ENCODE measurements around the gene VPS41.

The VPS41 gene

GRCh38 chr7:38759028-38759427 lies 150.0 kb downstream of the VPS41 start:
- no peak for DNase-seq (ENCODE audit: low spot score)
- Histone ChIP-seq H3K14ac (ENCODE audit: low read length) (no peak overlapping the region), H3K9ac (ENCODE audit: low read depth, low read length, poor library complexity) (no peak overlapping the region), H2AFZ (ENCODE audit: low read length) (no peak overlapping the region), H3K9me3 (replicated peaks in 1 of 2; ENCODE audit: control insufficient read depth in 2 of 2, insufficient read depth in 1 of 2, low read depth in 1 of 2, low read length in 2 of 2) (no peaks in the 10 kb centered on the region), H3K4ac (ENCODE audit: low read length) (no peak overlapping the region), H3K4me3 (ENCODE audit: low read length in 2 of 2) (no peak overlapping the region), H4K91ac (ENCODE audit: low read depth, low read length, poor library complexity) (no peak overlapping the region), H2BK120ac (ENCODE audit: low read depth, low read length) (no peak overlapping the region), H3K27ac (replicated peaks; ENCODE audit: low read length) (no peak overlapping the region), H2BK15ac (ENCODE audit: low read length) (no peak overlapping the region), H2BK5ac (ENCODE audit: low read length) (no peak overlapping the region), H3K4me2 (ENCODE audit: insufficient read depth, low read length, poor library complexity, severe bottlenecking) (no peak overlapping the region), H3K36me3 (replicated peaks in 1 of 2; ENCODE audit: control insufficient read depth in 2 of 2, insufficient read depth in 2 of 2, low read length in 2 of 2) (peaks cover 0 to 49% of the 10 kb centered on the region in 2 donors), H3K4me1 (ENCODE audit: control insufficient read depth in 2 of 2, insufficient read depth in 1 of 2, low read depth in 1 of 2, low read length in 2 of 2) (peaks cover 0 to 3% of the 10 kb centered on the region in 2 donors), H3K18ac (ENCODE audit: low read length) (no peak overlapping the region), H3K23ac (ENCODE audit: low read depth, low read length, poor library complexity) (no peak overlapping the region), H2AK5ac (ENCODE audit: low read depth, low read length) (no peak overlapping the region), H4K8ac (ENCODE audit: low read depth, low read length) (no peak overlapping the region), H3K27me3 (ENCODE audit: control insufficient read depth in 3 of 3, insufficient read depth in 3 of 3, low read depth in 1 of 3, low read length in 3 of 3) (no peaks in the 10 kb centered on the region), H3K79me1 (ENCODE audit: low read depth, low read length) (no peaks in the 10 kb centered on the region), H2BK12ac (ENCODE audit: low read length) (no peak overlapping the region)
- WGBS, 2 donors (ENCODE audit: extremely low coverage in 2 of 2, insufficient read length in 2 of 2, insufficient replicate concordance in 1 of 2), result no CpG with 5 or more reads among the region's 2 CpGs

GRCh38 chr7:38757931-38758330 lies 151.1 kb downstream of the VPS41 start:
- DNase-seq (ENCODE audit: low spot score), result no peak
- Histone ChIP-seq H3K36me3 (replicated peaks in 1 of 2; ENCODE audit: control insufficient read depth in 2 of 2, insufficient read depth in 2 of 2, low read length in 2 of 2) (peaks cover 0 to 48% of the 10 kb centered on the region in 2 donors), H3K27me3 (ENCODE audit: control insufficient read depth in 3 of 3, insufficient read depth in 3 of 3, low read depth in 1 of 3, low read length in 3 of 3) (no peaks in the 10 kb centered on the region), H3K4ac (ENCODE audit: low read length) (no peak overlapping the region), H3K4me1 (ENCODE audit: control insufficient read depth in 2 of 2, insufficient read depth in 1 of 2, low read depth in 1 of 2, low read length in 2 of 2) (peaks cover 0 to 3% of the 10 kb centered on the region in 2 donors), H3K79me1 (ENCODE audit: low read depth, low read length) (no peaks in the 10 kb centered on the region), H2BK12ac (ENCODE audit: low read length) (no peak overlapping the region), H3K9ac (ENCODE audit: low read depth, low read length, poor library complexity) (no peak overlapping the region), H3K18ac (ENCODE audit: low read length) (no peak overlapping the region), H3K23ac (ENCODE audit: low read depth, low read length, poor library complexity) (no peak overlapping the region), H3K9me3 (replicated peaks in 1 of 2; ENCODE audit: control insufficient read depth in 2 of 2, insufficient read depth in 1 of 2, low read depth in 1 of 2, low read length in 2 of 2) (no peaks in the 10 kb centered on the region), H4K91ac (ENCODE audit: low read depth, low read length, poor library complexity) (no peak overlapping the region), H3K4me3 (ENCODE audit: low read length in 2 of 2) (no peak overlapping the region), H4K8ac (ENCODE audit: low read depth, low read length) (no peak overlapping the region), H3K14ac (ENCODE audit: low read length) (no peak overlapping the region), H3K4me2 (ENCODE audit: insufficient read depth, low read length, poor library complexity, severe bottlenecking) (no peak overlapping the region), H2AK5ac (ENCODE audit: low read depth, low read length) (no peak overlapping the region), H2BK5ac (ENCODE audit: low read length) (no peak overlapping the region), H3K27ac (replicated peaks; ENCODE audit: low read length) (no peak overlapping the region), H2AFZ (ENCODE audit: low read length) (no peak overlapping the region), H2BK15ac (ENCODE audit: low read length) (no peak overlapping the region), H2BK120ac (ENCODE audit: low read depth, low read length) (no peak overlapping the region)
- WGBS, 2 donors (ENCODE audit: extremely low coverage in 2 of 2, insufficient read length in 2 of 2, insufficient replicate concordance in 1 of 2), result no CpG with 5 or more reads among the region's 3 CpGs

GRCh38 chr7:38756521-38756920 lies 152.5 kb downstream of the VPS41 start:
- Histone ChIP-seq H3K4me3 (ENCODE audit: low read length in 2 of 2) (no peak overlapping the region), H3K4ac (ENCODE audit: low read length) (no peak overlapping the region), H3K9me3 (replicated peaks in 1 of 2; ENCODE audit: control insufficient read depth in 2 of 2, insufficient read depth in 1 of 2, low read depth in 1 of 2, low read length in 2 of 2) (no peaks in the 10 kb centered on the region), H4K8ac (ENCODE audit: low read depth, low read length) (no peak overlapping the region), H3K36me3 (replicated peaks in 1 of 2; ENCODE audit: control insufficient read depth in 2 of 2, insufficient read depth in 2 of 2, low read length in 2 of 2) (peaks cover 0 to 57% of the 10 kb centered on the region in 2 donors), H3K79me1 (ENCODE audit: low read depth, low read length) (no peaks in the 10 kb centered on the region), H3K23ac (ENCODE audit: low read depth, low read length, poor library complexity) (no peak overlapping the region), H3K4me2 (ENCODE audit: insufficient read depth, low read length, poor library complexity, severe bottlenecking) (no peak overlapping the region), H2BK15ac (ENCODE audit: low read length) (no peak overlapping the region), H3K4me1 (ENCODE audit: control insufficient read depth in 2 of 2, insufficient read depth in 1 of 2, low read depth in 1 of 2, low read length in 2 of 2) (peaks cover 0 to 3% of the 10 kb centered on the region in 2 donors), H3K27ac (replicated peaks; ENCODE audit: low read length) (no peak overlapping the region), H2AFZ (ENCODE audit: low read length) (no peak overlapping the region), H3K14ac (ENCODE audit: low read length) (no peak overlapping the region), H2AK5ac (ENCODE audit: low read depth, low read length) (no peak overlapping the region), H3K18ac (ENCODE audit: low read length) (no peak overlapping the region), H3K9ac (ENCODE audit: low read depth, low read length, poor library complexity) (no peak overlapping the region), H4K91ac (ENCODE audit: low read depth, low read length, poor library complexity) (no peak overlapping the region), H2BK12ac (ENCODE audit: low read length) (no peak overlapping the region), H2BK5ac (ENCODE audit: low read length) (no peak overlapping the region), H2BK120ac (ENCODE audit: low read depth, low read length) (no peak overlapping the region), H3K27me3 (ENCODE audit: control insufficient read depth in 3 of 3, insufficient read depth in 3 of 3, low read depth in 1 of 3, low read length in 3 of 3) (no peaks in the 10 kb centered on the region)
- WGBS, 2 donors (ENCODE audit: extremely low coverage in 2 of 2, insufficient read length in 2 of 2, insufficient replicate concordance in 1 of 2), result no CpG with 5 or more reads among the region's 5 CpGs
- no peak for DNase-seq (ENCODE audit: low spot score)

- H2BK12ac ChIP-seq (ENCODE audit: low read length), result no peak overlapping the region
Measured at GRCh38 chr7:38753347-38753746, 155.6 kb downstream of the VPS41 start.

More at GRCh38 chr7:38753347-38753746, 155.6 kb downstream of the VPS41 start:
- H4K91ac ChIP-seq (ENCODE audit: low read depth, low read length, poor library complexity), result no peak overlapping the region
- no peak overlapping the region for H2AFZ ChIP-seq (ENCODE audit: low read length)
- no peak overlapping the region for H3K23ac ChIP-seq (ENCODE audit: low read depth, low read length, poor library complexity)
- H3K9me3 ChIP-seq (replicated peaks in 1 of 2; ENCODE audit: control insufficient read depth in 2 of 2, insufficient read depth in 1 of 2, low read depth in 1 of 2, low read length in 2 of 2), result no peaks in the 10 kb centered on the region
- no peak overlapping the region for H3K4me3 ChIP-seq (ENCODE audit: low read length in 2 of 2)
- no peak overlapping the region for H2BK120ac ChIP-seq (ENCODE audit: low read depth, low read length)
- no peak overlapping the region for H4K8ac ChIP-seq (ENCODE audit: low read depth, low read length)
- no peak overlapping the region for H3K14ac ChIP-seq (ENCODE audit: low read length)
- H3K36me3 ChIP-seq (replicated peaks in 1 of 2; ENCODE audit: control insufficient read depth in 2 of 2, insufficient read depth in 2 of 2, low read length in 2 of 2), result peaks cover 3 to 69% of the 10 kb centered on the region in 2 donors
- no peak overlapping the region for H3K4me2 ChIP-seq (ENCODE audit: insufficient read depth, low read length, poor library complexity, severe bottlenecking)
- H3K27ac ChIP-seq (replicated peaks; ENCODE audit: low read length), result no peak overlapping the region
- WGBS, 2 donors (ENCODE audit: extremely low coverage in 2 of 2, insufficient read length in 2 of 2, insufficient replicate concordance in 1 of 2), result no CpG with 5 or more reads among the region's 4 CpGs
- DNase-seq (ENCODE audit: low spot score), result no peak
- no peaks in the 10 kb centered on the region for H3K4me1 ChIP-seq (ENCODE audit: control insufficient read depth in 2 of 2, insufficient read depth in 1 of 2, low read depth in 1 of 2, low read length in 2 of 2)
- no peak overlapping the region for H2BK5ac ChIP-seq (ENCODE audit: low read length)
- H3K18ac ChIP-seq (ENCODE audit: low read length), result no peak overlapping the region
- H3K9ac ChIP-seq (ENCODE audit: low read depth, low read length, poor library complexity), result no peak overlapping the region
- no peaks in the 10 kb centered on the region for H3K27me3 ChIP-seq (ENCODE audit: control insufficient read depth in 3 of 3, insufficient read depth in 3 of 3, low read depth in 1 of 3, low read length in 3 of 3)
- H3K79me1 ChIP-seq (ENCODE audit: low read depth, low read length), result no peaks in the 10 kb centered on the region
- H2BK15ac ChIP-seq (ENCODE audit: low read length), result no peak overlapping the region
- H3K4ac ChIP-seq (ENCODE audit: low read length), result no peak overlapping the region
- H2AK5ac ChIP-seq (ENCODE audit: low read depth, low read length), result no peak overlapping the region

All from neuronal stem cell (in vitro differentiated cells).